ENCODE results near the gene CD1B.

DNA sequence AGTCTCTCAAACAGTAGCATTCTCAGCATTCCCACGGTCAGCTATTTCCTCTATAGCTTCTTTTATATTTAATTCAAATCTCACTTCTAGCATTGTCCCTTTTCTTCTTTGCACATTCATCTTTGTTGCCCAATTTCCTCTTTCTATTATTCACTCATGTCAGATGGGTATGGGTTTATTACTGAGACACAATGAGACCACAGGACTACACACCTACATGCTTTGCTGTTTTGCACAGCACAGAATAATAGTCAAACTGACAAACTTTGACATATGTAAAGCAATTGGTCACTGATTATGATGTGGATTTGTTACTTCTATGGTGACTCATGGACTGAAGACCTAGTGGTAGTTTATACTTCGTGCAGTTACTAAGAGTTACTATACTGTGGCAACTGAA, 47.4 kb downstream of the CD1B start:
- TF ChIP-seq, protein P1, sequence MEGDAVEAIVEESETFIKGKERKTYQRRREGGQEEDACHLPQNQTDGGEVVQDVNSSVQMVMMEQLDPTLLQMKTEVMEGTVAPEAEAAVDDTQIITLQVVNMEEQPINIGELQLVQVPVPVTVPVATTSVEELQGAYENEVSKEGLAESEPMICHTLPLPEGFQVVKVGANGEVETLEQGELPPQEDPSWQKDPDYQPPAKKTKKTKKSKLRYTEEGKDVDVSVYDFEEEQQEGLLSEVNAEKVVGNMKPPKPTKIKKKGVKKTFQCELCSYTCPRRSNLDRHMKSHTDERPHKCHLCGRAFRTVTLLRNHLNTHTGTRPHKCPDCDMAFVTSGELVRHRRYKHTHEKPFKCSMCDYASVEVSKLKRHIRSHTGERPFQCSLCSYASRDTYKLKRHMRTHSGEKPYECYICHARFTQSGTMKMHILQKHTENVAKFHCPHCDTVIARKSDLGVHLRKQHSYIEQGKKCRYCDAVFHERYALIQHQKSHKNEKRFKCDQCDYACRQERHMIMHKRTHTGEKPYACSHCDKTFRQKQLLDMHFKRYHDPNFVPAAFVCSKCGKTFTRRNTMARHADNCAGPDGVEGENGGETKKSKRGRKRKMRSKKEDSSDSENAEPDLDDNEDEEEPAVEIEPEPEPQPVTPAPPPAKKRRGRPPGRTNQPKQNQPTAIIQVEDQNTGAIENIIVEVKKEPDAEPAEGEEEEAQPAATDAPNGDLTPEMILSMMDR (IDR thresholded peaks at IDR 0.05; ENCODE audit: extremely low read depth in 1 of 2, insufficient read depth in 1 of 2, low read depth in 1 of 2, low read length in 2 of 2), result no peak
- TF ChIP-seq POLR2A (IDR thresholded peaks at IDR 0.05; ENCODE audit: low read depth, low read length), result no peak
- TF ChIP-seq EZH2 (IDR thresholded peaks at IDR 0.05; ENCODE audit: borderline replicate concordance, low read depth, low read length, severe bottlenecking), result no peak
- TF ChIP-seq MYC (IDR thresholded peaks at IDR 0.05; ENCODE audit: low read depth, low read length), result no peak
- TF ChIP-seq JUN (IDR thresholded peaks at IDR 0.05; ENCODE audit: borderline replicate concordance, insufficient read depth, insufficient read length, low read depth), result no peak
- TF ChIP-seq POLR2AphosphoS5 (IDR thresholded peaks at IDR 0.05; ENCODE audit: insufficient read depth, low read depth, low read length), result no peak
- TF ChIP-seq FOS (IDR thresholded peaks at IDR 0.05; ENCODE audit: borderline replicate concordance, insufficient read depth, low read length), result no peak

Measured in endothelial cell of umbilical vein (primary cell).